SKM-1 treated with dmso at 0.1 percent for 144 hours (cell line): ENCODE results near the gene TRIM43B.
"Not testable (repeated sequence)": the region's sequence is repeated elsewhere in the genome, so short reads cannot be mapped to it uniquely, and the experiment has no call there.

Source experiments
- DNase-seq: peaks from one replicate; lab custom pipeline; 2025; ENCODE audit not compliant: unreplicated experiment; lab: John Stamatoyannopoulos, UW

The TRIM43B gene

DNA sequence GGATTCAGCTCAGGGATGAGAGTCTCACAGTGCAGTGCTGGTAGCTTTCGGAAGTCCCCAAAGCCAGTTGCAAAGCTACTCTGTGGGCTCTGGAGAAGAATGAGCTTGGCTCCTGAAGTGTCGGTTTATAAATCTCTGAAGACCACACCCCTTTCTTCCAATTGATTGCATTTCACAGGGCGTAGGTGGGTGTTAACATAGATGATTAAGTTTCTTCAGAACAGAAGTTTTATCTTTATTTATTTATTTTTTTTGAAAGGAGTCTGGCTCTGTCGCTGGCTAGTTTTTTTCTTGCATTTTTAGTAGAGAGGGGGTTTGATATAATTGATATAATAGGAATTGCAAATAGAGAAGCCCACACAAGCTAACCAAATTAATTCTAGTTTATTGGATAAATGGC, at the start of gene TRIM43B:
TRIM43B (minus strand) TSS at position 101 of the 400 bp plus-strand sequence. CDS start 2,040 bp downstream, outside the sequence.
- not testable (repeated sequence) for DNase-seq

GRCh38 chr2:95531254-95531771, 46.8 kb upstream of the TRIM43B start:
- DNase-seq = no peak

DNA sequence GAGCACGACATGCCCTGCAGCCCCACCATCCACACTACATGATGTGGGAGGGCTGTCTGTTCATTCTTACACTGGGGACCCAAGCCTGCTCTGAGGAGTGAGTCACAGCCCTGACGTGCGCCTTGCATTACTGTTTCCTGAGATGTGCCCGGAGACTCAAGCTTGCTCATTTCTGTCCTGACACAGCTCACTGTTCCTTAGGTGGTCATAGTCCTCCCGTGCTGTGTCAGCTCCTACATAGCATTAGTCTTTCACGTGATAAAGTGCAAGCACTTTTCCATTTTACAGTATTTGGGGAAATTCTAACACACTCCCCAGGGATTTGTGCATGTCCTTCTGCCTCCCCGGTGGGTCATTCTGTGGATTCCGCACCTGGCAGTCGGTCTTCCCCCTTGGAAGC, 46.2 kb upstream of the TRIM43B start:
- no peak for DNase-seq

DNA sequence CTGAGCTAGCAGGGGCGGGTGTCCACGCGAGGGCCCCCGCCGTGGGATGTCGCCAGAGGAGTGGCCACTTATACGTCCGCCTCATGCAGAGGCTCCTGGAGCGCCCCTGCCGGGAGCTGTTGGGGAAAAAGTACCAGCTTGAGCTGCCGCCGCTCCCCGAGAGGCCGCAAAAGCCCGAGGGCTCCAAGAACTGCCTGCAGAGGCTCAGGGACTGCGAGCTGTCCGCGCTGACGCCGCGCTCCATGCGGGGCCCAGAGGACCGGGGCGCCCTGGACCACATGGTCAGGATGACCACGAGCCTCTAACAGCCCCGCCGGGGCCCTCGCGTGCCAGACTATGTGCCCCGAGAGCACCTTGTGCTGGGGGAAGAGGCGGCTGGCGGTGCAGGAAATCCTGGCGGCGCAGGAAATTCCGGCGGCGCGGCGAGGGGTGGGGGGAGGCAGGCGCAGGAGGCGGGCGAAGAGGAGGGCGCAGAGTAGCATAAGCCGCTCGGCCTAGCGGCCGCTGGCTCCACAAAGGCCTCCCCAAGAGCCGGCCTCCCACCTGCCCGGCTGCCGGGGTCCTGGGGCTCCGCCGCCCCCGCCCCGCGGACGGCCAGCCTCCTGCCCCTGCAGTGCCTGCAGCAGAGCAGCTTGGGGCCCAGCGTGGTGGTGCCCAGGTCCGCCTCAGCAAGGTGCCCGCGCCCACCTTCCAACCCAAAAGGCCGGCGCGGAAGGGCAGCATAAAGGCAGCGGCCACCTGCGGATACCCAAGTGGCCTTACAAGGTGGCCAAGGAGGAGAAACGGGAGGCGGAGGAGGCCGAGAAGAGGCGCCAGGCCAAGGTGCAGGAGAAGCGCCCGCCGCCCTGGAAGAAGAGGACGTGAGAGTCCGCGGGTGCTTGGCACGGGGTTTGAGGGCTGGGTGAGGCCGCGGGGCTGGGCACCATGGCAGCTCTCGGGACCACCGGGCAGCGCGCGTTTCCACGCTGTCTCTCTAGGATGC, 42.1 kb upstream of the TRIM43B start:
- no peak for DNase-seq

- no peak for DNase-seq
These were observed 40.9 kb upstream of the TRIM43B start for GRCh38 chr2:95525294-95526035.

DNA sequence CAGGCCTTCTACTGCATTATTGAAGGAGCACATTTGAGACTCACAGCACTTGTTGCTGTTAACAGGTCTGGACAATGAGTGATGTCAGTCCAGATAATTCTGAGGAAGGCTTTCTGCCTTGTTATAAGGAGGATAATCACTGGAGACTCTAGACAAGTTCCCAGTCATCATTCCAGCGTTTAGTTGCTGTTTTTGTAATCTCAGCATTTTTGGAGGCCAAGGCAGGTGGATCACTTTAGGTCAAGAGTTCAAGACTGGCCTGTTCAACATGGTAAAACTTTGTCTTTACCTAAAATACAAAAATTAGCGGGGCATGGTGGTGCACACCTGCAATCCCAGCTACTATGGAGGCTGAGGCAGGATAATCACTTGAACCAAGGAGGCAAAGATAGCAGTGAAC, 39.6 kb upstream of the TRIM43B start:
- no peak for DNase-seq

GRCh38 chr2:95514718-95515117, 30.2 kb upstream of the TRIM43B start:
- no peak for DNase-seq

DNA sequence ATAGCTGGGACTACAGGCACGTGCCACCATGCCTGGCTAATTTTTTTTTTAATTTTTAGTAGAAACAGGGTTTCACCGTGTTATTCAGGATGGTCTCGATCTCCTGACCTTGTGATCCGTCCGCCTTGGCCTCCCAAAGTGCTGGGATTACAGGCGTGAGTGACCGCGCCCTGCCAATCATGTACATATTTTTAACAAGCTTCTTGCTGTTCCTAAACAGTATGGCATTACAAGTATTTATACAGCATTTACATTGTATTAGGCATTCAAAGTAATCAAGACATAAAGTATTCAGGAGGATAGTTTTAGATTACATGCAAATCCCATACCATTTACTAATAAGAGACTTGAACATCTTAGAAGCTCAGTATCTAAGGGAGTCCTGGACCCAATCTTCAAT, 29.7 kb upstream of the TRIM43B start:
- DNase-seq = not testable (repeated sequence)

DNA sequence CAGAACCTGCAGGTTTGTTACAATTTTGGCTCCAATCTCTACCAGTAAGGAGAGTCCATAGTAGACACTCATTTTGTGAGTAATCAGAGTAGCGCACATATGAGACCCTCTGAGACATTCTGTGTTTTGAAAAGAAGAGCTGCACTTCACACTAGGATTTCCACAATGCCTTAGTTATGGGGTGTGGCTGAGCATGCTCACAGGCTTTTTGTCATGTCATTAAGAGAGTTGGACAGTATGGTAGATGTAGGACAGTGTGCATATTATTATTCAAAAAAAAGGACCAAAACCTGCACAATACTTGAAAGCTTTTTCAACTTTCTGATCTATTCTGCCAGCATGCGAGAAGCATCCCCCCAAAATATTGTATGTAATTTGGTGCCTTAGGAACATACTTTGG, 24.9 kb upstream of the TRIM43B start:
- DNase-seq = no peak

- DNase-seq = no peak
These were observed 20.7 kb upstream of the TRIM43B start for GRCh38 chr2:95505222-95505621.

DNA sequence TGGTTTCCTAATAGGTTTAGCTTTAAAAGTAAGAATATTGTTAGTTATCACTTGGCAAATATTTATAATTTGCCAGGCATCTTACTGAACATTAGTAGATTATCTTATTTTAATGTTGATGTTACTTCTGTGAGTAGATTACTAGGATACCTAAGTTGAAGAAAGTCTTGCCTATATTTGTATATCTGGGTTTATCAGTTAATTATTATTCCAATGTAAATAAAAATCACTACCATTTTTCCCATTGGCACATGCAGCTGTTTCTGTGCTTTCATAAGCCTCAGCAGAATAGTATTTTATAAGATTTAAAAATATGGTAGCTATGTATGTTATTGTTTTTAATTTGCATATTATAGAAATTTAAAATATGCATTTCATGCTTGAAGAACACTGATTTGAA, 16.3 kb upstream of the TRIM43B start:
- no peak for DNase-seq

DNA sequence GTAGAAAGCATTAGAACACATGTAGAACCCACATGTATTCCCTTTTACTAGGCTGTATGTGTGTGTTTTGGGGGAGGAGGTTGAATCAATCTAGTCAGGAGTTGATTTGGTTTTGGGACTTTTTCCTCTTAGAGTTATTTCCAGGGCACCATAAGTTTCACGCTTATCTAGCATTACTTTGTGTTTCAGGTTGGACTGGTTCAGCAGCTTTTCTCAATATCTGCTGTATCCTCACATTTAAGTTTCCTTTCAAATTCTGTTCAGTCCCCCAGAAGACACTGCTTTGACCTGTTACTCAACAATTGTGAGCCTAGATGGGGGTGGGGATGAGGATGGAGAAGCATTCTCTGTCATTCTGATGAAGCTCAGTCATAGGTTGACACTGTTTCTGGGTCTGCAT, 7.5 kb upstream of the TRIM43B start:
- not testable (repeated sequence) for DNase-seq

DNA sequence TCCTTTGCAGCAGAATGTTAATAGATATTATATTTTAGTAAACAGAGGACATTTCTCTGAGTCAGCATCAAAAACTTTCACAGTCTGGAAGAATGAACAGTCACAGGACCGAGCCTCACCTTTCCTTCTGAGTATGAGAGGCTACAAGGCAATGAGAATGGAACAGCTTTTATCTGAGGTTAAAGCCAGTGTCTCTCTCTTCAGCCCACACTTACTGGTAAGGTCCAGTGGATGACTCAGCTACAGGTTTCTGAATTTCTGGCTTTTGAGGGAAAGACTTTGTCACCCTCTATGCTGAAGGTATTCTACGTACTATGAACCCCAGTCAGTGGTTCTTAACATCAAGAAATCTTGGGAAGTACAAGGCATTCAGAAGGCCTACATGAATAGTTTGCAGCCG, 9.5 kb downstream of the TRIM43B start:
- DNase-seq = not testable (repeated sequence)

DNA sequence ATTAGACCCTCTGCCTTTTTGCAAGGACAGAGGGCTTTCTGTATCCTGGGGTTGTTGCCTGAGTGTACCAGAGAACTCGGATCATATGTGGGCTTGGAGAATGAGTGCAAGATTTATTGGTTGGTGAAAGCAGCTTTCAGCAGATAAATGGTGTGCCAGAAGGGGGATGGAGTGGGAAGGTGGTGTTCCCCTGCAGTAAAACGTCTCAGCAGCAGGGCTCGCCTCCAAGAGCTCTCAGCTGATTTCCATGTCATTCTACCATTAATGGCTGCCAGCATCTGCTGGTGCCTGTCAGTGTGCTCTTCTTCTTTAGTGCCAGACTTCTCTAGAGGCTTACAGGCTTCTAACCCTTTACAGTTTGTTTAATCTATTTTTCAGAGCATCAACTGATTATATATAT, 16.6 kb downstream of the TRIM43B start:
- not testable (repeated sequence) for DNase-seq

- not testable (repeated sequence) for DNase-seq
These were observed 18.0 kb downstream of the TRIM43B start for GRCh38 chr2:95466572-95466971.

- DNase-seq = not testable (repeated sequence)
These were observed 21.3 kb downstream of the TRIM43B start for GRCh38 chr2:95463292-95463691.

DNA sequence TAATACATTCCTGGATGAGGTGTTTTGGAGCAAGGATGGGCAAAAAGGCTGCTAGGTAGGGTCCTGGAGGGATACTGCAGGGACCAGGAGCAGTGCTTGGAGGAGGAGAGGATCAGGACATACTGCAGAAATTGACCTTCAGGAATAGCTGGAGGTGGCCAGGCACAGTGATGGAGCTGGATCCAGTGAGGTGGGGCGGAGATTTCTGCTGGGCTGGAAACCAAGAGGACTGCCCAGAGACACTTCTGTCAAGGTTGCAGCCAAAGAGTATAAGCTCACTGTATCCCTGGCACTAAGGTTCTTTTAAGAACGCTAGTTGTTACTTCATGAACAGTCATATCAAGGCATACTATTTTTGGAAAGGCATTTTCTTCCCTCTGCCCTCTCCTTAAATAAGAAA, 39.2 kb downstream of the TRIM43B start:
- not testable (repeated sequence) for DNase-seq

- not testable (repeated sequence) for DNase-seq
These were observed 42.0 kb downstream of the TRIM43B start for GRCh38 chr2:95442474-95443099.

DNA sequence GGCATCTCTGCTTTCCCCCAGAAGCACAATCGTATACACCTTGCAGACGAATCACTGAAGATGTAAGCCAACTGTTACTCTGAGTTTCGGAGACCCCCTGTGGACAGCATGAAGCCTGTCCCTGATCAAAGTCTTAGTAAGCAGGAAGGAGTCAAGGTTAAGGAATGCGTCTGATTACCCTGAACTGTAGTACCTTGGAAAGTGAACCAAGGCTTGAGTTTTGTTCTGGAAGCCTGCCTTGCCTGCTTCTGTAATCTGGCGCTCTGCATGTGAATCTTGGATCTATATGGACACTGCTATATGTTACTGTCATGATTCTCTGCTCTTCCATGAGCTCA, 48.7 kb downstream of the TRIM43B start:
- not testable (repeated sequence) for DNase-seq

DNA sequence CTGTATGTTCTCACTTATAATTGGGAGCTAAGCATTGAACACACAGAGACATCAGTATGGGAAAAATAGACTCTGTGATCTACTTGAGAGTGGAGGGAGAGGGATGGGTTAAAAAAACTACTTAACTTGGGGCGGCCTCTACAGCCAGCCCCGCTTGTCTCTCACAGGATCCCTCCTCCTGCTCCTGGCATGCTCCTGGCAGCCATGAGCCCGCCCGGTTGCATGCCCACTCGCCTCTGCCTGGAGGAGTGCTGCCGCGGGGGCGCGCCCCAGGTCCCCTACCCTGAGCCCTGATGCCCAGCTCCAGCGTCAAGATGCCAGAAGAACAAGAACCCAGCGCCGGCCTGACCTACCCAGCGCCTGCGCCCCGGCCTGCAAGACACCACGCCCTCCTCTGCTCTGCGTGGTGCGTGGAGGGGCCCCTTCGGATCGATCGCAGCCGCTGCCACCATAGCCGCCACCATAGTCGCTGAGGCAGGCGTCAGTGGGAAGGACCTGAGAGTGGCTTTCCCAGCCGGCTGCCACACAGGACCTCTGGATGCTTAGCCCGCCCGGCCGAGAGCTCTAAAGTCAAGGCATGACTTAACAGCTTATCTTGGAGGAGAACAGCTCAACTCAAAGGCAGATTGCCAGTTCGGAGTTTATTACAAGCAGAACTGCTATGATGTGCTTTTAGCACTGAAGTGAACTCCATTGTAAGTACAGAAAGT, 49.2 kb downstream of the TRIM43B start:
- DNase-seq = not testable (repeated sequence)
